CD14-positive monocyte (primary cell): ENCODE data around the gene EML6. TPM values are rescaled to one million over a fixed set of nuclear protein-coding genes. Genes with fewer than 3 reads are reported as not detected.

ENCODE experiments used
- DNase-seq, 3 donors: peaks; one replicate each; pipeline ENCODE4 v3.0.0-alpha.2; 2011 to 2022
- H2AFZ ChIP-seq: 2 replicates; pipeline ENCODE4 v1.6.0; 2012; ENCODE audit warnings: mild to moderate bottlenecking, low read depth, low read length, inconsistent platforms; ENCODE audit not compliant: insufficient read depth, poor library complexity, severe bottlenecking
- H3K27ac ChIP-seq, 2 donors: 1 replicate in 1 of 2; 2 replicates in 1 of 2; pipeline ENCODE4 v1.5.1; 2012 to 2013; ENCODE audit warnings: low read length in 2 of 2, control low read depth in 1 of 2, inconsistent platforms in 1 of 2, low read depth in 1 of 2, mild to moderate bottlenecking in 1 of 2
- H3K27me3 ChIP-seq, 2 donors: one replicate each; pipeline versions ENCODE4 v1.6.0 to v1.6.1; 2011 to 2013; ENCODE audit warnings: low read length in 2 of 2; ENCODE audit not compliant: control insufficient read depth in 2 of 2, insufficient read depth in 2 of 2
- H3K36me3 ChIP-seq, 2 donors: replicated peaks in 1 of 2; 1 replicate in 1 of 2; 2 replicates in 1 of 2; pipeline versions ENCODE4 v1.5.1 to v1.6.1; 2012 to 2013; ENCODE audit warnings: low read length in 2 of 2, control low read depth in 1 of 2, inconsistent platforms in 1 of 2, mild to moderate bottlenecking in 1 of 2; ENCODE audit not compliant: insufficient read depth in 2 of 2, control insufficient read depth in 1 of 2
- H3K4me1 ChIP-seq, 2 donors: 1 replicate in 1 of 2; 2 replicates in 1 of 2; pipeline versions ENCODE4 v1.5.1 to v1.6.1; 2012 to 2013; ENCODE audit warnings: low read length in 2 of 2, control low read depth in 1 of 2, inconsistent platforms in 1 of 2, mild to moderate bottlenecking in 1 of 2, moderate library complexity in 1 of 2; ENCODE audit not compliant: insufficient read depth in 2 of 2, control insufficient read depth in 1 of 2
- H3K4me2 ChIP-seq: replicated peaks from 2 replicates; pipeline ENCODE3; 2012; ENCODE audit warnings: low read length, moderate library complexity, mild to moderate bottlenecking; ENCODE audit not compliant: poor library complexity, severe bottlenecking; ENCODE audit errors: extremely low read depth
- H3K4me3 ChIP-seq, 3 experiments: fragments of 200-600 bp in 1 of 3; sonication (generic) in 1 of 3; replicated peaks in 1 of 3; 1 replicate in 2 of 3; 2 replicates in 1 of 3; pipeline ENCODE4 v1.5.1; 2011 to 2013; ENCODE audit warnings: low read length in 3 of 3, mild to moderate bottlenecking in 3 of 3, control low read depth in 2 of 3, low read depth in 2 of 3, inconsistent platforms in 1 of 3, moderate library complexity in 1 of 3
- H3K79me2 ChIP-seq: 2 replicates; pipeline ENCODE4 v1.6.0; 2012; ENCODE audit warnings: mild to moderate bottlenecking, control low read depth, inconsistent platforms, low read length, moderate library complexity; ENCODE audit not compliant: insufficient read depth
- H3K9ac ChIP-seq: 2 replicates; pipeline ENCODE4 v1.6.0; 2017; ENCODE audit warnings: low read length, mild to moderate bottlenecking; ENCODE audit not compliant: insufficient read depth, poor library complexity, severe bottlenecking
- H3K9me3 ChIP-seq, 2 donors: replicated peaks in 1 of 2; 1 replicate in 1 of 2; 2 replicates in 1 of 2; pipeline versions ENCODE4 v1.5.1 to v1.6.1; 2012 to 2013; ENCODE audit warnings: low read length in 2 of 2, control low read depth in 1 of 2; ENCODE audit not compliant: control insufficient read depth in 1 of 2, insufficient read depth in 1 of 2
- H4K20me1 ChIP-seq: 2 replicates; pipeline ENCODE4 v1.6.0; 2012; ENCODE audit warnings: mild to moderate bottlenecking, low read length, control low read depth, moderate library complexity; ENCODE audit not compliant: insufficient read depth
- H3K27ac Mint-ChIP-seq, 7 donors: one replicate each; pipeline ENCODE4 v1.8.0; 2020; ENCODE audit warnings: mild to moderate bottlenecking in 7 of 7, mixed read lengths in 7 of 7, moderate library complexity in 6 of 7, inconsistent platforms in 2 of 7
- H3K27me3 Mint-ChIP-seq, 3 donors: one replicate each; pipeline ENCODE4 v1.8.0; 2021 to 2022; ENCODE audit warnings: low read depth in 3 of 3, mild to moderate bottlenecking in 3 of 3, mixed read lengths in 3 of 3, moderate library complexity in 3 of 3, inconsistent platforms in 1 of 3
- H3K36me3 Mint-ChIP-seq, 2 donors: one replicate each; pipeline ENCODE4 v1.8.0; 2020; ENCODE audit warnings: mixed read lengths in 2 of 2, inconsistent platforms in 1 of 2, mild to moderate bottlenecking in 1 of 2
- H3K4me1 Mint-ChIP-seq: one replicate; pipeline ENCODE4 v1.8.0; 2020; ENCODE audit warnings: mild to moderate bottlenecking, mixed read lengths
- H3K4me3 Mint-ChIP-seq, 2 donors: one replicate each; pipeline ENCODE4 v1.8.0; 2020; ENCODE audit warnings: mild to moderate bottlenecking in 2 of 2, mixed read lengths in 2 of 2, moderate library complexity in 1 of 2
- H3K9me3 Mint-ChIP-seq, 7 donors: one replicate each; pipeline ENCODE4 v1.8.0; 2020 to 2022; ENCODE audit warnings: mixed read lengths in 7 of 7, mild to moderate bottlenecking in 6 of 7, moderate library complexity in 6 of 7, inconsistent platforms in 2 of 7
- WGBS: methylation state at CpG from one replicate; pipeline ENCODE4 v1.1.5; 2013; ENCODE audit warnings: missing lambda C conversion rate; ENCODE audit not compliant: insufficient coverage; 5-methylcytosine and 5-hydroxymethylcytosine counted together
- intact Hi-C, 2 donors: fragments of 100-400 bp; cut with micrococcal nuclease; formaldehyde crosslinking; loops; one replicate each; pipeline versions ENCODE4 v1.15.0 to v1.15.1; 2023
- polyA plus RNA-seq, 3 donors: library from polyadenylated mRNA; depleted of rRNA in 1 of 3; unstranded in 2 of 3; stranded (reverse) in 1 of 3; fragments of 300-500 nt in 2 of 3; fragments of >200 nt in 1 of 3; fragmentation: Illumina TruSeq in 2 of 3; gene quantifications; 1 replicate in 2 of 3; 2 replicates in 1 of 3; pipeline ENCODE4 v1.2.3, GENCODE V29; 2012 to 2021
- TF ChIP-seq, protein P1 (sequence below): fragments of 200-600 bp; IDR thresholded peaks from one replicate; pipeline ENCODE4 v1.8.0; 2022; ENCODE audit warnings: antibody characterized with exemption, mild to moderate bottlenecking

EML6 gene
- polyA plus RNA-seq, 3 donors = 0.79 TPM; not detected in 2

DNA sequence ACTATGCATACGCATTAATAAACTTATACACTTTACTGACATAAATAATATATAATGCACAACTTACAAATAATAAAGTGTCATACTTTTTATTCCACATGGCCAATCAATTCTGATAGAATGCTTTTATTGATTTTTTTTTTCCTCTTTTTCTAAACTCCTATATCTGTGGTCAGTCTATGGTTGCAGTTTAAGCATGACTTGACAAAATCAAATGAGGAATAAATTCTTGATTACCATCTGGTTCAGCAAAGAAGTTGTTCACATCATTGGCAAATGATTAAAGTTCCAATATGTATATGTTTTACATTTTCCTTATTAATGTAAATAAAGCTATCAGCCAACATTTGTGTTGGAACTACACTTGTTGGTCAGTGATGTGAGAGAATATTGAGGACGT is 83.5 kb downstream of the EML6 start:
- H3K36me3 Mint-ChIP-seq = no peaks in the 10 kb centered on the region
- TF ChIP-seq, protein P1, sequence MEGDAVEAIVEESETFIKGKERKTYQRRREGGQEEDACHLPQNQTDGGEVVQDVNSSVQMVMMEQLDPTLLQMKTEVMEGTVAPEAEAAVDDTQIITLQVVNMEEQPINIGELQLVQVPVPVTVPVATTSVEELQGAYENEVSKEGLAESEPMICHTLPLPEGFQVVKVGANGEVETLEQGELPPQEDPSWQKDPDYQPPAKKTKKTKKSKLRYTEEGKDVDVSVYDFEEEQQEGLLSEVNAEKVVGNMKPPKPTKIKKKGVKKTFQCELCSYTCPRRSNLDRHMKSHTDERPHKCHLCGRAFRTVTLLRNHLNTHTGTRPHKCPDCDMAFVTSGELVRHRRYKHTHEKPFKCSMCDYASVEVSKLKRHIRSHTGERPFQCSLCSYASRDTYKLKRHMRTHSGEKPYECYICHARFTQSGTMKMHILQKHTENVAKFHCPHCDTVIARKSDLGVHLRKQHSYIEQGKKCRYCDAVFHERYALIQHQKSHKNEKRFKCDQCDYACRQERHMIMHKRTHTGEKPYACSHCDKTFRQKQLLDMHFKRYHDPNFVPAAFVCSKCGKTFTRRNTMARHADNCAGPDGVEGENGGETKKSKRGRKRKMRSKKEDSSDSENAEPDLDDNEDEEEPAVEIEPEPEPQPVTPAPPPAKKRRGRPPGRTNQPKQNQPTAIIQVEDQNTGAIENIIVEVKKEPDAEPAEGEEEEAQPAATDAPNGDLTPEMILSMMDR = no peak
- Histone ChIP-seq H3K9ac (no peak overlapping the region), H3K4me2 (no peak overlapping the region), H3K4me3 (no peak overlapping the region), H3K79me2 (no peaks in the 10 kb centered on the region), H3K27me3 (no peaks in the 10 kb centered on the region), H3K36me3 (no peaks in the 10 kb centered on the region), H3K4me1 (no peaks in the 10 kb centered on the region), H3K27ac (no peak overlapping the region), H2AFZ (no peak overlapping the region), H3K9me3 (no peaks in the 10 kb centered on the region), H4K20me1 (no peaks in the 10 kb centered on the region)
- no peak overlapping the region for H3K4me3 Mint-ChIP-seq
- DNase-seq = no peak
- H3K27me3 Mint-ChIP-seq = peaks cover 0 to 4% (median 1%) of the 10 kb centered on the region in 3 donors
- intact Hi-C loops = no loop called here
- peaks cover 0 to 6% (median 2%) of the 10 kb centered on the region in 7 donors for H3K9me3 Mint-ChIP-seq
- no peaks in the 10 kb centered on the region for H3K4me1 Mint-ChIP-seq
- WGBS = no CpG with 5 or more reads among the region's 2 CpGs
- no peak overlapping the region for H3K27ac Mint-ChIP-seq

DNA sequence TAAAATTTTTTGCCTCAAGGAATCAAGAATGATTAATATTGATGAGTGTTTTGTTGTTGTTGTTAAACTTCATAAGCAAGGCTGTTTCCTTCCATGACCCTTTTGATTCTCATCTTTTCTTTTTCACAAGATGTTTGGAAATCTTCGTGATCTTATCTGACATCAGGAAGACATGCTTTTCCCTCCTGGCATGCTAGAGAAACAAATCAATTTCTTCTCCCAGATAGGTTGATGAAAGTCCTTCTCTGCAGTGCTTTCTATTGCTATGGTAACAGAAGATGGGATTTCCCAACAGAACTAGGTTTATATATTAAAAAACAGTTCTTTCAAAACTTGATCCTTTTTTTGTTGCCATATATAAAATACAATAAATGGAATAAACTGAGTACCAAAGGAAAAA is 85.2 kb downstream of the EML6 start:
- no peaks in the 10 kb centered on the region for H3K4me1 ChIP-seq
- no peak overlapping the region for H2AFZ ChIP-seq
- H3K36me3 ChIP-seq = no peaks in the 10 kb centered on the region
- no peak overlapping the region for H3K9ac ChIP-seq
- peaks cover 0 to 4% (median 1%) of the 10 kb centered on the region in 3 donors for H3K27me3 Mint-ChIP-seq
- H4K20me1 ChIP-seq = no peaks in the 10 kb centered on the region
- no peaks in the 10 kb centered on the region for H3K27me3 ChIP-seq
- intact Hi-C loops = no loop called here
- H3K4me1 Mint-ChIP-seq = no peaks in the 10 kb centered on the region
- no peak overlapping the region for H3K27ac ChIP-seq
- no peaks in the 10 kb centered on the region for H3K79me2 ChIP-seq
- no peaks in the 10 kb centered on the region for H3K9me3 ChIP-seq
- no CpG with 5 or more reads among the region's 1 CpG for WGBS
- H3K4me3 ChIP-seq = no peak overlapping the region
- H3K36me3 Mint-ChIP-seq = no peaks in the 10 kb centered on the region
- H3K4me3 Mint-ChIP-seq = no peak overlapping the region
- no peak overlapping the region for H3K27ac Mint-ChIP-seq
- TF ChIP-seq, protein P1 = no peak
- peaks cover 0 to 6% (median 1%) of the 10 kb centered on the region in 7 donors for H3K9me3 Mint-ChIP-seq
- no peak for DNase-seq
- H3K4me2 ChIP-seq = no peak overlapping the region
